ENCODE results near the gene SNX2. TPM values are rescaled to one million over a fixed set of nuclear protein-coding genes. Genes with fewer than 3 reads are reported as not detected.

Gene SNX2
- polyA plus RNA-seq, 1 experiment, result 63.9 TPM

GRCh38 chr5:122831984-122832383 lies 57.1 kb downstream of the SNX2 start:
- TF ChIP-seq CTCF (IDR thresholded peaks at IDR 0.05; ENCODE audit: low read depth, low read length), result no peak
- Histone ChIP-seq H3K27ac (ENCODE audit: low read depth, low read length) (no peak overlapping the region), H3K4me3 (ENCODE audit: low read depth, low read length) (no peak overlapping the region), H3K27me3 (ENCODE audit: control insufficient read depth, insufficient read depth, low read length) (no peaks in the 10 kb centered on the region), H3K9me3 (ENCODE audit: control insufficient read depth, insufficient read depth, low read length) (no peaks in the 10 kb centered on the region)
- ChIA-PET POLR2A (no interaction called here), CTCF (no interaction called here)
- DNase-seq (ENCODE audit: low read depth, low spot score), result no peak

- ChIA-PET POLR2A (no interaction called here), CTCF (no interaction called here)
- H3K9me3 ChIP-seq (ENCODE audit: control insufficient read depth, insufficient read depth, low read length), result no peaks in the 10 kb centered on the region
- DNase-seq (ENCODE audit: low read depth, low spot score), result no peak
- no peaks in the 10 kb centered on the region for H3K27me3 ChIP-seq (ENCODE audit: control insufficient read depth, insufficient read depth, low read length)
- TF ChIP-seq CTCF (IDR thresholded peaks at IDR 0.05; ENCODE audit: low read depth, low read length), result 0 out of 2 replicates have a peak, but pooled peaks have one; percentile 10
- no peak overlapping the region for H3K4me3 ChIP-seq (ENCODE audit: low read depth, low read length)
- H3K27ac ChIP-seq (ENCODE audit: low read depth, low read length), result no peak overlapping the region
These were observed 60.8 kb downstream of the SNX2 start for GRCh38 chr5:122835681-122836080.

GRCh38 chr5:122836947-122837346 lies 62.1 kb downstream of the SNX2 start:
- H3K9me3 ChIP-seq (ENCODE audit: control insufficient read depth, insufficient read depth, low read length), result no peaks in the 10 kb centered on the region
- H3K4me3 ChIP-seq (ENCODE audit: low read depth, low read length), result no peak overlapping the region
- DNase-seq (ENCODE audit: low read depth, low spot score), result no peak
- POLR2A ChIA-PET, result no interaction called here
- H3K27ac ChIP-seq (ENCODE audit: low read depth, low read length), result no peak overlapping the region
- TF ChIP-seq CTCF (IDR thresholded peaks at IDR 0.05; ENCODE audit: low read depth, low read length), result no peak
- H3K27me3 ChIP-seq (ENCODE audit: control insufficient read depth, insufficient read depth, low read length), result no peaks in the 10 kb centered on the region
- CTCF ChIA-PET, result no interaction called here

GRCh38 chr5:122839731-122840130 lies 64.9 kb downstream of the SNX2 start:
- Histone ChIP-seq H3K4me3 (ENCODE audit: low read depth, low read length) (no peak overlapping the region), H3K27ac (ENCODE audit: low read depth, low read length) (no peak overlapping the region), H3K27me3 (ENCODE audit: control insufficient read depth, insufficient read depth, low read length) (no peaks in the 10 kb centered on the region), H3K9me3 (ENCODE audit: control insufficient read depth, insufficient read depth, low read length) (no peaks in the 10 kb centered on the region)
- DNase-seq (ENCODE audit: low read depth, low spot score), result no peak
- ChIA-PET CTCF (no interaction called here), POLR2A (interaction anchor here (0.6 kb wide), 1 partner anchor 254 kb away, joined by 5 read pairs; no protein-coding TSS in a partner anchor)
- no peak for TF ChIP-seq CTCF (IDR thresholded peaks at IDR 0.05; ENCODE audit: low read depth, low read length)

GRCh38 chr5:122842016-122842580 lies 67.2 kb downstream of the SNX2 start:
- H3K27me3 ChIP-seq (ENCODE audit: control insufficient read depth, insufficient read depth, low read length), result no peaks in the 10 kb centered on the region
- DNase-seq (ENCODE audit: low read depth, low spot score), result no peak
- TF ChIP-seq CTCF (IDR thresholded peaks at IDR 0.05; ENCODE audit: low read depth, low read length), result no peak
- ChIA-PET POLR2A (no interaction called here), CTCF (no interaction called here)
- no peak overlapping the region for H3K27ac ChIP-seq (ENCODE audit: low read depth, low read length)
- no peaks in the 10 kb centered on the region; the same call in 1 of the 2 replicates for H3K9me3 ChIP-seq (ENCODE audit: control insufficient read depth, insufficient read depth, low read length)
- no peak overlapping the region for H3K4me3 ChIP-seq (ENCODE audit: low read depth, low read length)
